DOHH2 (cell line): ENCODE data around the gene CARF.
"Not testable (repeated sequence)": the region's sequence is repeated elsewhere in the genome, so short reads cannot be mapped to it uniquely, and the experiment has no call there.

Experiments used
- EZH2phosphoT487 ChIP-seq: fragments of 200-600 bp; sonication (generic); IDR thresholded peaks from 2 replicates; pipeline ENCODE4 v1.6.1; 2017; ENCODE audit warnings: borderline replicate concordance, mild to moderate bottlenecking, antibody characterized with exemption, low read length, moderate library complexity, mixed read lengths
- TF ChIP-seq, protein P1 (sequence below): fragments of 200-600 bp; sonication (generic); IDR thresholded peaks from one replicate; pipeline ENCODE4 v1.5.1; 2014; ENCODE audit warnings: antibody characterized with exemption, mild to moderate bottlenecking, low read depth, low read length; ENCODE audit not compliant: poor library complexity, severe bottlenecking

DNA sequence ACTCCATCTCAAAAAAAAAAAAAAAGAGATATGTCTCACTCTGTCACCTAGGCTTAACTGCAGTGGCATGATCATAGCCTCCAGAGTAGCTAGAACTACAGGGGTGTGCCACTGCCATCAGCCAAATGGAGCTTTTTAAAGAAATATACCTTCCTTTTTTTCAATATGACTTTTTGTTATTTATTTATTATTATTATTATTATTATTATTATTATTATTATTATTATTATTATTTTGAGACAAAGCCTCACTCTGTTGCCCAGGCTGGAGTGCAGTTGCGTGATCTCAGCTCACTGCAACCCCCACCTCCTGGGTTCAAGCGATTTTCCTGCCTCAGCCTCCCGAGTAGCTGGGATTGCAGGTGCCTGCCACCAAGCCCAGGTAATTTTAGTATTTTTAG is 37.3 kb downstream of the CARF start:
- TF ChIP-seq, protein P1, sequence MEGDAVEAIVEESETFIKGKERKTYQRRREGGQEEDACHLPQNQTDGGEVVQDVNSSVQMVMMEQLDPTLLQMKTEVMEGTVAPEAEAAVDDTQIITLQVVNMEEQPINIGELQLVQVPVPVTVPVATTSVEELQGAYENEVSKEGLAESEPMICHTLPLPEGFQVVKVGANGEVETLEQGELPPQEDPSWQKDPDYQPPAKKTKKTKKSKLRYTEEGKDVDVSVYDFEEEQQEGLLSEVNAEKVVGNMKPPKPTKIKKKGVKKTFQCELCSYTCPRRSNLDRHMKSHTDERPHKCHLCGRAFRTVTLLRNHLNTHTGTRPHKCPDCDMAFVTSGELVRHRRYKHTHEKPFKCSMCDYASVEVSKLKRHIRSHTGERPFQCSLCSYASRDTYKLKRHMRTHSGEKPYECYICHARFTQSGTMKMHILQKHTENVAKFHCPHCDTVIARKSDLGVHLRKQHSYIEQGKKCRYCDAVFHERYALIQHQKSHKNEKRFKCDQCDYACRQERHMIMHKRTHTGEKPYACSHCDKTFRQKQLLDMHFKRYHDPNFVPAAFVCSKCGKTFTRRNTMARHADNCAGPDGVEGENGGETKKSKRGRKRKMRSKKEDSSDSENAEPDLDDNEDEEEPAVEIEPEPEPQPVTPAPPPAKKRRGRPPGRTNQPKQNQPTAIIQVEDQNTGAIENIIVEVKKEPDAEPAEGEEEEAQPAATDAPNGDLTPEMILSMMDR: not testable (repeated sequence)
- TF ChIP-seq EZH2phosphoT487: not testable (repeated sequence)
